Natural killer cell (primary cell): ENCODE results near the gene PHF1. TPM values are rescaled to one million over a fixed set of nuclear protein-coding genes. Genes with fewer than 3 reads are reported as not detected.
"Not testable (repeated sequence)": the region's sequence is repeated elsewhere in the genome, so short reads cannot be mapped to it uniquely, and the experiment has no call there.

Experiments
- ATAC-seq, 3 donors: fragments of 150-1000 bp in 2 of 3; fragments of 200-7000 bp in 1 of 3; cut with Tn5 transposase; 1 replicate in 1 of 3; 2 replicates in 2 of 3; pipeline ENCODE4 v1.10.0; 2021; ENCODE audit warnings: mild to moderate bottlenecking in 2 of 3, moderate library complexity in 2 of 3
- DNase-seq, 2 donors: peaks; one replicate each; pipeline versions ENCODE4 v3.0.0 to v3.0.0-alpha.2; 2013 to 2021; ENCODE audit warnings: mixed read lengths in 1 of 2
- H3K27ac ChIP-seq: one replicate; pipeline ENCODE4 v1.5.1; 2013; ENCODE audit warnings: mild to moderate bottlenecking, low read length
- H3K27me3 ChIP-seq: one replicate; pipeline ENCODE4 v1.6.1; 2013; ENCODE audit warnings: low read length; ENCODE audit not compliant: control insufficient read depth, insufficient read depth
- H3K36me3 ChIP-seq: one replicate; pipeline ENCODE4 v1.6.1; 2013; ENCODE audit warnings: low read length; ENCODE audit not compliant: control insufficient read depth, insufficient read depth
- H3K4me1 ChIP-seq: one replicate; pipeline ENCODE4 v1.6.1; 2013; ENCODE audit warnings: low read length; ENCODE audit not compliant: control insufficient read depth, insufficient read depth
- H3K4me3 ChIP-seq: one replicate; pipeline ENCODE4 v1.5.1; 2013; ENCODE audit warnings: low read length
- H3K9me3 ChIP-seq: one replicate; pipeline ENCODE4 v1.6.1; 2013; ENCODE audit warnings: low read length; ENCODE audit not compliant: control insufficient read depth, insufficient read depth
- H3K27ac Mint-ChIP-seq, 2 donors: one replicate each; pipeline ENCODE4 v1.8.0; 2022; ENCODE audit warnings: mild to moderate bottlenecking in 2 of 2, mixed read lengths in 2 of 2, moderate library complexity in 1 of 2
- H3K27me3 Mint-ChIP-seq, 2 donors: one replicate each; pipeline ENCODE4 v1.8.0; 2022; ENCODE audit warnings: low read depth in 2 of 2, mixed read lengths in 2 of 2
- H3K36me3 Mint-ChIP-seq: one replicate; pipeline ENCODE4 v1.8.0; 2022; ENCODE audit warnings: mixed read lengths
- H3K4me1 Mint-ChIP-seq, 2 donors: one replicate each; pipeline ENCODE4 v1.8.0; 2022; ENCODE audit warnings: mixed read lengths in 2 of 2
- H3K4me3 Mint-ChIP-seq: one replicate; pipeline ENCODE4 v1.8.0; 2022; ENCODE audit warnings: mild to moderate bottlenecking, moderate library complexity, mixed read lengths
- H3K9me3 Mint-ChIP-seq, 2 donors: one replicate each; pipeline ENCODE4 v1.8.0; 2022; ENCODE audit warnings: mixed read lengths in 2 of 2
- CTCF ChIP-seq: fragments of 200-600 bp; IDR thresholded peaks from one replicate; pipeline ENCODE4 v1.8.0; 2022; ENCODE audit warnings: antibody characterized with exemption
- WGBS: methylation state at CpG from one replicate; pipeline ENCODE4 v1.1.7; 2013; ENCODE audit warnings: missing lambda C conversion rate; ENCODE audit not compliant: insufficient coverage; 5-methylcytosine and 5-hydroxymethylcytosine counted together
- intact Hi-C: fragments of 100-400 bp; cut with micrococcal nuclease; formaldehyde crosslinking; loops from one replicate; pipeline ENCODE4 v1.14.2; 2022
- total RNA-seq, 4 donors: library from RNA; stranded (reverse); fragments of 120-200 nt in 1 of 4; gene quantifications; one replicate each; pipeline versions ENCODE4 v1.2.3 to v1.2.4, GENCODE V29; 2013 to 2022

PHF1 gene
- total RNA-seq, 3 donors from 2014 or later (not counting 1 experiment from before 2014, with no cell fraction given), result 262 to 392 (median 322) TPM

DNA sequence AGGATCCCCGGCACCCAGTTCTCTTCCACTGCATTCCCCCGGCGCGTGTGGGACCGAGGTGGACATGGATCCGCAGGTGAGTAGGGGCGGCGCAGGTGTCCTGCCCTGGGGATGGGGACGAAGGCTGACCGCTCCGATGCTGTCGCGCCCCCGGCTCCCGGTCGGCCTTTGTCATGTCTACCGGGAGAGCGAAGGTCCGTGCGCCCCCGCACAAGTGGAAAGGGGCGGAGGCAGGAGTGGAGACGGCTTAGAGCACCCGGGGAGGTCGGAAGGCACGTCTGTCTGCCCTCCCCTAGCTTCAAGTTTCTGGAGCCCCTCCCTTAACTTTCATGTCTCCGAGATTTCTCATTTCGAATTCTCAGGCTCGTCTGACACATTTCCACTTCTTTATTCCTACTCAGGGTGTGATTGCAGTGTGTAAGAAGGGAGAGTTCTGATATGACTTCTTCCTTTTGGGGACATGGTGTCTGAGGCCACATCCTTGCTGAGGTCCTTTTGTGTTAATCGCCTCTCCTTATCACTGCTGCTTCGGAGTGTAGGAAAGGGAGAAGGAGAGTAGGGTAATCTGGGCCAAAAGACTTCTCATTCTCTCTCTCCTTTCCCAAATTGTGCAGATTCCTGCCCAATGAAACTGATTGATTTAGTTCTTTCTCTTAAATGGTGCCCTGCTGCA lies 18.8 kb upstream of the PHF1 start:
- ATAC-seq (no peak), DNase-seq (peak in 1 of 2 donors; percentile 56)
- Histone ChIP-seq H3K4me1 (peaks cover 18% of the 10 kb centered on the region), H3K36me3 (no peaks in the 10 kb centered on the region), H3K9me3 (no peaks in the 10 kb centered on the region), H3K27me3 (no peaks in the 10 kb centered on the region), H3K27ac (peak overlapping the region; percentile 85), H3K4me3 (peak overlapping the region; percentile 67)
- H3K4me1 Mint-ChIP-seq, result peaks cover 25 to 29% of the 10 kb centered on the region in 2 donors
- no peak for TF ChIP-seq CTCF
- peak overlapping the region; percentile 92 for H3K4me3 Mint-ChIP-seq
- H3K27me3 Mint-ChIP-seq, result no peaks in the 10 kb centered on the region
- H3K9me3 Mint-ChIP-seq, result no peaks in the 10 kb centered on the region
- intact Hi-C loops, result loop anchor here (1.0 to 2.0 kb wide), 8 partner anchors 18 to 156 kb away; partner anchors contain the start of genes CUTA, TAPBP and ZBTB9
- no peaks in the 10 kb centered on the region for H3K36me3 Mint-ChIP-seq
- H3K27ac Mint-ChIP-seq, result peak overlapping the region; percentile 93
- under 1% methylated on average over 26 of the region's 31 CpGs for WGBS

DNA sequence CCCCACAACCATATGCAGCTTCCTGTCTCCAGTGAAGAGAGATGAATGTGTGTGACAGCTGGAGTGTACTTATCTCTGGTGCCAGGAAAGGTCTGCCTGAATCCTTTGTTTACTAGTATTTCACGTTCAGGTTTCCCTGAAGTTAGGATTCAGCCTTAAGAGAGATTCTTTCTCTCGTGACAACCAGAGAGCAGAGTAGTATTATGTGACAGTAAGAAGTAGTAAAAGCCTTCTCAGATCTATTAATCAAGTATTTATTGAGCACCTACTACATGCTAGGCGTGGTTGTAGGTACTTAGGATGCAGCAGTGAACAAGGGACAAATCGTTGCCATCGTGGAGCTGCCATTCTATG lies 18.2 kb upstream of the PHF1 start:
- peak overlapping the region; percentile 92 for H3K4me3 Mint-ChIP-seq
- intact Hi-C loops, result no loop called here

GRCh38 chr6:33392979-33393378 lies 17.8 kb upstream of the PHF1 start:
- Histone ChIP-seq H3K36me3 (no peaks in the 10 kb centered on the region), H3K27me3 (no peaks in the 10 kb centered on the region), H3K4me1 (peaks cover 18% of the 10 kb centered on the region), H3K27ac (no peak overlapping the region), H3K9me3 (no peaks in the 10 kb centered on the region), H3K4me3 (no peak overlapping the region)
- no peak for TF ChIP-seq CTCF
- no peaks in the 10 kb centered on the region for H3K36me3 Mint-ChIP-seq
- no peak for ATAC-seq
- peak overlapping the region; percentile 92 for H3K4me3 Mint-ChIP-seq
- H3K27ac Mint-ChIP-seq, result peak overlapping the region; percentile 93
- 60% methylated on average over 3 of the region's 3 CpGs for WGBS
- H3K27me3 Mint-ChIP-seq, result no peaks in the 10 kb centered on the region
- intact Hi-C loops, result no loop called here
- no peak for DNase-seq
- H3K9me3 Mint-ChIP-seq, result no peaks in the 10 kb centered on the region
- H3K4me1 Mint-ChIP-seq, result peaks cover 25 to 29% of the 10 kb centered on the region in 2 donors

More for the DNA sequence above, 18.2 kb upstream of the PHF1 start:
- Histone ChIP-seq H3K4me1 (peaks cover 18% of the 10 kb centered on the region), H3K9me3 (no peaks in the 10 kb centered on the region), H3K4me3 (no peak overlapping the region), H3K36me3 (no peaks in the 10 kb centered on the region), H3K27ac (no peak overlapping the region), H3K27me3 (no peaks in the 10 kb centered on the region)
- H3K27ac Mint-ChIP-seq, result peak overlapping the region; percentile 93
- TF ChIP-seq CTCF, result no peak
- no peak for DNase-seq
- WGBS, result 48% methylated on average over 4 of the region's 5 CpGs
- H3K27me3 Mint-ChIP-seq, result no peaks in the 10 kb centered on the region
- no peaks in the 10 kb centered on the region for H3K36me3 Mint-ChIP-seq
- peaks cover 25 to 29% of the 10 kb centered on the region in 2 donors for H3K4me1 Mint-ChIP-seq
- no peaks in the 10 kb centered on the region for H3K9me3 Mint-ChIP-seq
- no peak for ATAC-seq

GRCh38 chr6:33397541-33397940 lies 13.3 kb upstream of the PHF1 start:
- intact Hi-C loops, result no loop called here
- no peaks in the 10 kb centered on the region for H3K9me3 Mint-ChIP-seq
- WGBS, result 86% methylated on average over 1 of the region's 1 CpG
- Histone ChIP-seq H3K4me3 (no peak overlapping the region), H3K4me1 (peaks cover under 1% of the 10 kb centered on the region), H3K9me3 (no peaks in the 10 kb centered on the region), H3K36me3 (no peaks in the 10 kb centered on the region), H3K27me3 (no peaks in the 10 kb centered on the region), H3K27ac (no peak overlapping the region)
- DNase-seq (no peak), ATAC-seq (no peak)
- H3K27me3 Mint-ChIP-seq, result no peaks in the 10 kb centered on the region
- TF ChIP-seq CTCF, result no peak
- H3K27ac Mint-ChIP-seq, result no peak overlapping the region
- H3K4me3 Mint-ChIP-seq, result no peak overlapping the region
- H3K4me1 Mint-ChIP-seq, result peaks cover 7% of the 10 kb centered on the region in 2 donors
- H3K36me3 Mint-ChIP-seq, result no peaks in the 10 kb centered on the region

DNA sequence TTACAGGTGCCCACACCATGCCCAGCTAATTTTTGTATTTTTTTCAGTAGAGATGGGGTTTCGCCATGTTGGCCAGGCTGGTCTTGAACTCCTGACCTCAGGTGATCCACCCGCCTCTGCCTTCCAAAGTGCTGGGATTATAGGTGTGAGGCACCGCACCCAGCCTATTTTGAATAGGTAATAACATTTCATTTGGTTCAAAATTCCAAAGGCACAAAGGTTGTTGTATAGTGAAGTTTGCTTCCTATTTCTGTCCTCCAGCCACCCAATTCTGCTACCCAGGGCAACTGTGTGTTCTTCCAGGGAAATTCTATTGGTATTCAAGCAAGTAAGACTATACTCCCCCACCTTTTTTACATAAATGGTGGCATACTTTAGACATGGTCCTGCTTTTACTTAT lies 12.2 kb upstream of the PHF1 start:
- intact Hi-C loops, DNase-seq, H3K27me3 ChIP-seq, H3K9me3 ChIP-seq, ATAC-seq, H3K9me3 Mint-ChIP-seq, H3K27ac ChIP-seq, H3K4me3 ChIP-seq, H3K27ac Mint-ChIP-seq, H3K36me3 ChIP-seq, H3K4me3 Mint-ChIP-seq, H3K27me3 Mint-ChIP-seq, H3K4me1 ChIP-seq, H3K4me1 Mint-ChIP-seq, H3K36me3 Mint-ChIP-seq: not testable (repeated sequence)
- 98% methylated on average over 3 of the region's 3 CpGs for WGBS
